CD4-positive, alpha-beta T cell treated with Interleukin-17A for 1 hour (primary cell): ENCODE measurements around the gene MAML2.

Experiments used
- DNase-seq: peaks from one replicate; pipeline ENCODE4 v3.0.0-alpha.2; 2020

Gene MAML2

GRCh38 chr11:96147906-96148486, 195.0 kb downstream of the MAML2 start:
- no peak for DNase-seq

DNA sequence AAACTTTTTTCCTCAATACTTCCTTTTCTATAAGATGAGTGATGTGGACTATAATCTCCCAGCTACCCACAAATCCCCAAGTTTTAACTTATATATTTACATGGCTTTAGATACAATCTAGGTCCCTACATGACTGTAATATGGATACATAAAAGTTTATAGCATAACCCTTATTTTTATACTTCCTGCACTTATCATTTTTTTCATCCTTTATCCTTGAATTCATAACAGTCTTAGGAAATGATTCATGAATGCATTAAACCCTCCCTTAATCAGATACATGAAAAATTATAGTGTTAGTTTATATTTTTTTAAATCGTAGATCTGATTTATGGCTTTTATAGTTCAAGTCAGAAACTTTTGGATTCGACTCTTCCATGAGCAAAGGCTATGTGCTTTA, 195.8 kb downstream of the MAML2 start:
- DNase-seq = no peak

DNA sequence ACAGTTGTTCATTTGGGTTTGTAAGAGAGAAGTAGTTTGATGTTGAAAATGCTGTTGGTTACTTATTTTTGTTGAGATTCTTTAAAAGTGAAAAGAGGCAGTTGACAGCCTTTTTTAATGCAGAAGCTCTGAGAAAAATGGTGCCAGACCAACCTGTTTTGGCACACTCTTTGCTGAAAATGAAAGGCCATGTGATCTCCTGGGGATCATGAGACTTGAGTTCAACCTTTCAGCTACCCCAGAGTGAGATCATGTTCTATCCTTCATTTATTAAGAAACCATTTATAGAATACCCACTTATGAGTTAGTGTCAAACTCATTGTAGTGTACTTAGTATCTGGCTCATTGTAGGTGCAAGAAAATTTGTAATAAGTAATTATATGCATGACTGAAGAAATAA, 196.2 kb downstream of the MAML2 start:
- DNase-seq = no peak

GRCh38 chr11:96145163-96145585, 197.8 kb downstream of the MAML2 start:
- no peak for DNase-seq

DNA sequence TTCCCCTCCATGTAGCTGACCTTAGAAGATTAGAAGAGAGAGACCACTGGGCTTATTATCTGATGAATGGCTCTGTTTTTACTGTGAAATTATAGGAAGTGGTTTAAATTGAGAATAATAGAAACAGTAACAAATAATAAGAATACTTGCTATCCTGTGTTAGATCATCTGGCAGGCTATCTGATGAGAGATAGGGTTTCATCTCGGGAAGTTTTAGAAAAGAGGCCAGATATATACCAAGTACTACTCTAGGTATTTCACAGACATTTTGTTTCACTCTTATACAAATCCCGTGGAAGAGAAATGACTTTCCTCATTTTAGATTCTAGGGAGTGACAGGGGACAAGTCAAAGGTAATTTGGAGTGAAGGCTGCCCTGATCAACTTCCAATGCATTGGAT, 198.4 kb downstream of the MAML2 start:
- DNase-seq = no peak

GRCh38 chr11:96143041-96143521, 199.9 kb downstream of the MAML2 start:
- no peak for DNase-seq

DNA sequence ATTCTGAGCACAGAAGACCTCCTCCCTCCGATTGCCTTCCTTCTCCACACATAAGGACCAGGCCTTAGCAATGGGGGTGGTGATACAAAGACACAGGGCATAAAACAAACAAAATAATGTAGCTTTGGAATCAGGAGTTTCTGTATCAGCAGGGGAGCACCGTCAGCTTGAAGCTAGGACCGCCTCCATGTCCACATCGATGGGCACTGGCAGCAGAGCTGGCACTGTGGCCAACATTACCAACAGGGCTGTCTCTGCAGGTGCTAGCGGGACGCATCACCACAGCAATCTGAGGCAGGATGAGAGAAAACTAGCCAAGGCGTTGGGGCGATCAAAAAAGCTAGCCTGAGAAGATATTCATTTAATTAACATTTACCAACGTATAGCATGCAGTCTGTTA, 201.4 kb downstream of the MAML2 start:
- no peak for DNase-seq

- DNase-seq = no peak
These were observed 203.3 kb downstream of the MAML2 start for GRCh38 chr11:96139691-96140090.

GRCh38 chr11:96137373-96137772, 205.6 kb downstream of the MAML2 start:
- DNase-seq = no peak

DNA sequence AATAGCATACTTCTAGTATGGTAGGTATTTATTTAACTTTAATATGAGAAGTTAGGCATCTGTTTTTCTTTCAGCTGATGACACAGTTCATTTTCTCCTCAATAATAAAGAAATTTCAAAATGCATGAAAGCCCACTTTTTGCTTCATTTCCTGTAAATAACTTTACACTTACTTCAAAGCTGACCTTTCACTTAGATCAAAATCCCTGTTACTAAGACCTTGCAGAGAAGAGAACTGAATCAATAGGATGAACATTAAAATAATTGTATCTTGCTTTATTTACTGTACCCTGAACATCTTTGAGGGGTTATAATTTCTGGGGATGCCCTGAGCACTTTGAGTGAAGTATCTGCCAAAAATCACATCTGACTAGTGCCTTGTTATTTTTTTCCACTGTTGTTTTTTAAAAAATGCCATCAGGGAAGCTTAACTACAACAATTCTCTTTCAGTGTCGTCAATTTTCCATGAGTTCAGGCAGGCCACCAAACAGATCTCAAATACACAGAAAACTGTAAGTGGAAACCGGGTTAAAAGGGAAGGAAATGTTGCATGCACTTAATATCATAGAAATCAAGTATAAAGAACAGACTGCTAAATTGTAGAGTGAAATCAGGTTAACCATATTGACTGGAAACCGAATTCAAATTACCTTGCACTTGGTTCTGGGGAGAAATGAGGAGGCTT, 206.2 kb downstream of the MAML2 start:
- DNase-seq = no peak

GRCh38 chr11:96134602-96135001, 208.4 kb downstream of the MAML2 start:
- DNase-seq = peak; percentile 45

DNA sequence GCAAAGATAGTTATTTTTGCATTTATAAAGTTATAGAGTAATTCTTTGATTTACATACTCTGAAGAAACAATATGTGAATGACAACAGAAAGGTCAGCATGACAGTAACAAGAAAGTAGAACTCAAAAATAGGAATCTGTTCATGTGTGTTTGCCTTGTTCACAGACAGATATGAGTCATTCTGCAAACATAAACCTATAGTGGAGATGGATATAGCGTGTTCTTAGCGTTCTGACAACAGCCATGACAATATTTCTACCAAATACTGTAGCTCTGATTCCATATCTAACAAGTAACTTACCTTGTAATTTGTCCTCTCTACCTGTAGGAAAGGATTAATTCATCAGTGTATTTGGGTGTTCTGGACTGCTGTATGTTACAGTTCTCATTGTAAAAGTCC, 210.6 kb downstream of the MAML2 start:
- DNase-seq = no peak

DNA sequence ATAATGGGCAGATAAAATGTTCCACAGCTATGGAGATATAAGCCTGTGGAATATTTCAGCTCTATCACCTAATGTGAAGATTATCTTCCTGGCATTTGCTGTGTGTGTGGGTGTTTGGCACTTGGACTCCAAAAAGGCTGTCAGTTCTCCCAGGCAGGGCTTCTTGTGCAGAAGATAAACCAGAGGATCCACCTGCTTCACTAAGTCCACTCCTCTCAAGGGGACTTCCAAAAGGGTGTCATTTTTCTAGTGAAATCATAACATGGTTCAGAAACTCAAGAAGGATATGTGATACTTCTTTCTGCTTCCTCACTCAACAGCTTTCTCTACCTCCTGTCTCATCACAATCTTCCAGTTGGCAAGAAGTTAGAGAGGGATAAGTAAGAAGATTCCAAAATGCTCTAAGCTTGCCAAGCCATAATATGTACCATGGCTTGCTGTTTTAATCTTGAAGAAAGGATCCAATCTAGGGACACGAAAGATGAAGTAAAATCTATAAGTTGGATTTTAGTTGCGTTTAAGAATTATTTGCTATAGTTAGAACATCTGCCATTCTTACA, 212.9 kb downstream of the MAML2 start:
- no peak for DNase-seq

DNA sequence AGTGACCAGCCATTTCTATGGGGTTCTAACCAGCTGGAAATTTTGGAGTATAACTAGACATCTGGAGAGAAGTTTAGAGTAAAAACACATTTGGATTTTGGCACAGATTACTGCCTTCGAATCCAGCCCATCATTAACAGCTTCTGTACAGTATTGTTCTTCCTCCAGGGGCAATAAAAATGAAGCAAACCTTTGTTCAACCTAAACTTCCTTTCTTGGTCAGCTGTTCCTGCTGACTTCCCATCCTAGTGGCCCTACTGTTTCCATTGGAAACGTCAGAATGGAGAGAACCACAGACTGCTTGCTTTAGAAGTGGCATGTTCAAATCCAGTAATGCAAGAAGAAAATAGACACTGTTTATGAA, 215.4 kb downstream of the MAML2 start:
- DNase-seq = no peak

DNA sequence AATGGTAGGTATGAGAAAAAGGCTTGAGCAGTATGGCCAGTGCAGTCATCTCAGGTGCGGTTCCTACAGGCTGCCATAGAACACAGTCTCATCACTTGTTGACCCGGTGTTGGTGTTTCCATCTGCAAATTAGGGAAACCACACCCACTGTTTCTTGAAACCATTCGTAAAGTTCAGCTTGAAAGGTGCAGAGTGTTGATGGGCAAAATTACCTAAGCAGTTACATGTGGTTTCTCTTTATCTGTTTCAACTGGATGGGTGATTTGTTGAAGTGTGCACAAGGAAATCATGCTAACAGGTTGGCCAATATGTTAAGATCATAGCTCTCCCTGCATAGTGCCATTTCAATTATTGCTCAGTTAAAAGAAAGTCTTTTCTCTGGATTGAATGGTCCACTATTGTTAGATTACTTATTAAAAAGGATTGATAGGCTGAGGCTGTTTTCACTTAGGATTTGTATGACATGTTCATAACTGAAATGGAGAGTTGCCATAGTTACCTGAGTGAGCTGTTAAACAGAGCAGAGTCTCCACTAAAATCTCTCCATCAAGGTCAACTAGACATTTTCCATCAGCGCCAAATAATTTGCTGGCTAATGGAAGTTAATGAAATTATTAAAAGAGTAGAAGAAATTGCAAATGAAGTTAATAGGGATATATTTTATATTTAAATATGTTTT, 215.9 kb downstream of the MAML2 start:
- no peak for DNase-seq

GRCh38 chr11:96125400-96125799, 217.6 kb downstream of the MAML2 start:
- DNase-seq = no peak

- no peak for DNase-seq
These were observed 218.8 kb downstream of the MAML2 start for GRCh38 chr11:96124155-96124554.

GRCh38 chr11:96123301-96123700, 219.7 kb downstream of the MAML2 start:
- DNase-seq = peak; percentile 28

- no peak for DNase-seq
These were observed 220.4 kb downstream of the MAML2 start for GRCh38 chr11:96122601-96123074.

DNA sequence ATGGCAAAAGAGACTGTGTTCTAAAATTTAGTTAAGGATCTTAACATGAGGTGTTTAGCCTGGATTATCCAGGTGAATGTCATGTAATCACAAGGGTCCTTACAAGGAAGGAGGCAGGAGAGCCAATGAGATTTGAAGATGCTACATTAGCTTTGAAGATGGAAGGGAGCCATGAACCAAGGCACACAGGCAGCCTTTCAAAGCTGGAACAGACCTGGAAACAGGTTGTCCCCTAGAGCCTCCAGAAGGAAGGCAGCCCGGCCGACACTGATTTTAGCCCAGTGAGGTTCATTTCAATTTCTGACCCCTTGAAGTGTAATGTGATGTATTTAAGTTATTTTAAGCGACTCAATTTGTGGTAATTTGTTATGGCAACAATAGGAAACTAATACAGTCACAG, 223.8 kb downstream of the MAML2 start:
- DNase-seq = no peak

DNA sequence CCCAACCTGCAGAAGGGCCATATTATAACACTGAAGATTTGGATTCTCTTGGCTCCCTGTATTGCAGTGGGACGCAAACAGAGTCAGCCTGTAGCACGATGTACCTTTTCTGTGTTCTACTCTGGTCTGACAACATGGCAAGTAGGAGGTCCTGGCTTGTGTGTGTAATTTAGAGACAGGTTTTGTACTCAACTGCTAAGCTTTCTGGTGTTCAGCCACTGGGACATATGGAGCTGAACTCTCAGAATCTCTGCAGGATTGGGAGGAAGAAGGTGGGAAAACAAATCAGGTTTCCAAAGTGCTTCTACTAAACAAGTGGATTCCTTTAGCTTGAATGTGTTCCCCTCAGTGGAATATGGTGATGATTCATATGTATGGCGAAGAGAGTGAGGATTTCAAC, 226.6 kb downstream of the MAML2 start:
- DNase-seq = no peak

- no peak for DNase-seq
These were observed 228.6 kb downstream of the MAML2 start for GRCh38 chr11:96114178-96115064.

DNA sequence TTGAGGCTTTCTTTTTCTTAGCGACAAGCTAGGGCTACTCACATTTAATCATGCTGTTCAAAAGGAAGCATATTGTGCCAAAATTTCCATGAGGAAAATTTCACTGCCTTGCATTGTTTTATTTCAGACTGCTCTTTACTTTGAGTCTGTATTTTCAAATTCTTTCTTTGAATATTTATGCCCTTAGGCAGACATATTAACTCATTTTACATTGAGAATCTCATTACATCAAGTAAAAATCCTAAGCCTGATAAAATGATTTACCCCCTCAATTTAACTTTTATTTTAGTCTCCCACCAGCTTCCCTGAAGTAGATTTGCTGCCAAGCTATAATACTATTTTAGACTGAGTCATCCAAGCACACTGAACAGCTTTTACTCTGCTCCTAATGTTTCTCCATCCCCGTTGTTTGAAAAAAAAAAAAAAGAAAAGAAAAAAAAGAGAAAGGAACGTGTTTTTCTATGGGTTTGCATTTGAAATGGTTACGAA, 229.8 kb downstream of the MAML2 start:
- DNase-seq = no peak
